ENCODE measurements around the gene TEX47. TPM values are rescaled to one million over a fixed set of nuclear protein-coding genes. Genes with fewer than 3 reads are reported as not detected.

TEX47 gene
- total and polyA plus RNA-seq, 2 experiments from 2014 or later = not detected

- Histone ChIP-seq H3K4me2 (no peak overlapping the region), H3K27ac (ENCODE audit: low read depth) (no peak overlapping the region), H3K9me2 (ENCODE audit: insufficient read depth) (no peaks in the 10 kb centered on the region), H4K20me1 (replicated peaks; ENCODE audit: insufficient read depth) (no peaks in the 10 kb centered on the region), H3K27me3 (ENCODE audit: insufficient read depth) (peaks cover 51% of the 10 kb centered on the region), H3K36me3 (ENCODE audit: insufficient read depth) (no peaks in the 10 kb centered on the region), H3F3A (replicated peaks; ENCODE audit: low read depth) (no peaks in the 10 kb centered on the region), H3K4me3 (no peak overlapping the region), H3K79me2 (replicated peaks; ENCODE audit: insufficient read depth) (no peaks in the 10 kb centered on the region), H2AFZ (no peak overlapping the region), H3K4me1 (ENCODE audit: insufficient read depth) (peaks cover 3% of the 10 kb centered on the region; the same call in 1 of the 2 replicates)
- ATAC-seq = no peak
- no peaks in the 10 kb centered on the region; the same call in 2 of the 3 replicates for H3K9me3 Mint-ChIP-seq
- H3K36me3 Mint-ChIP-seq (ENCODE audit: low read depth) = no peaks in the 10 kb centered on the region
- no peak for DNase-seq (ENCODE audit: low spot score)
- no peak overlapping the region for H3K27ac Mint-ChIP-seq
- no peak overlapping the region for H3K4me3 Mint-ChIP-seq
- peaks cover 8% of the 10 kb centered on the region for H3K4me1 Mint-ChIP-seq
- TF ChIP-seq NANOG (IDR thresholded peaks at IDR 0.05; ENCODE audit: borderline replicate concordance) = no peak
- TF ChIP-seq ZNF331 (CRISPR knock-in tag; IDR thresholded peaks at IDR 0.05; ENCODE audit: low read depth) = no peak
- no peak for TF ChIP-seq ZNF114 (CRISPR knock-in tag; IDR thresholded peaks at IDR 0.05)
- no peak for TF ChIP-seq ETS1 (IDR thresholded peaks at IDR 0.05)
- TF ChIP-seq STAT1 (IDR thresholded peaks at IDR 0.05; ENCODE audit: unreplicated experiment) = no peak
- TF ChIP-seq POLR2AphosphoS5 (IDR thresholded peaks at IDR 0.05; ENCODE audit: low read depth) = no peak
- no peak for TF ChIP-seq EZH2 (IDR thresholded peaks at IDR 0.05; ENCODE audit: low read depth, unreplicated experiment)
- no peak for TF ChIP-seq REST (IDR thresholded peaks at IDR 0.05; ENCODE audit: unreplicated experiment)
- TF ChIP-seq CREB1 (CRISPR knock-in tag; IDR thresholded peaks at IDR 0.05; ENCODE audit: low read depth) = no peak
- TF ChIP-seq CTCF (conservative IDR thresholded peaks at IDR 0.05; ENCODE audit: low read depth in 2 of 2) = no peak
- no peak for TF ChIP-seq EZH2phosphoT487 (IDR thresholded peaks at IDR 0.05; ENCODE audit: unreplicated experiment)
- no peak for TF ChIP-seq ZNF462 (CRISPR knock-in tag; IDR thresholded peaks at IDR 0.05)
- TF ChIP-seq JUNB (IDR thresholded peaks at IDR 0.05; ENCODE audit: unreplicated experiment) = no peak
- H3K27me3 Mint-ChIP-seq (ENCODE audit: insufficient read depth, low read depth, poor library complexity) = peaks cover 24% of the 10 kb centered on the region
Observed at GRCh38 chr7:88756802-88757201, 38.7 kb downstream of the TEX47 start.
